HL-60 (cell line): ENCODE data around the gene FAM72A.
"Not testable (repeated sequence)": the region's sequence is repeated elsewhere in the genome, so short reads cannot be mapped to it uniquely, and the experiment has no call there.

Source experiments
- GABPA ChIP-seq: IDR thresholded peaks from 2 replicates; pipeline ENCODE4 v1.6.1; 2012; ENCODE audit warnings: low read depth
- POLR2AphosphoS5 ChIP-seq: IDR thresholded peaks from 2 replicates; pipeline ENCODE4 v1.6.1; 2012; ENCODE audit warnings: low read depth
- TF ChIP-seq, protein P1 (sequence below): IDR thresholded peaks from one replicate; pipeline ENCODE4 v1.5.1; 2011; ENCODE audit warnings: low read length, control low read depth, inconsistent platforms; ENCODE audit not compliant: insufficient read depth

DNA sequence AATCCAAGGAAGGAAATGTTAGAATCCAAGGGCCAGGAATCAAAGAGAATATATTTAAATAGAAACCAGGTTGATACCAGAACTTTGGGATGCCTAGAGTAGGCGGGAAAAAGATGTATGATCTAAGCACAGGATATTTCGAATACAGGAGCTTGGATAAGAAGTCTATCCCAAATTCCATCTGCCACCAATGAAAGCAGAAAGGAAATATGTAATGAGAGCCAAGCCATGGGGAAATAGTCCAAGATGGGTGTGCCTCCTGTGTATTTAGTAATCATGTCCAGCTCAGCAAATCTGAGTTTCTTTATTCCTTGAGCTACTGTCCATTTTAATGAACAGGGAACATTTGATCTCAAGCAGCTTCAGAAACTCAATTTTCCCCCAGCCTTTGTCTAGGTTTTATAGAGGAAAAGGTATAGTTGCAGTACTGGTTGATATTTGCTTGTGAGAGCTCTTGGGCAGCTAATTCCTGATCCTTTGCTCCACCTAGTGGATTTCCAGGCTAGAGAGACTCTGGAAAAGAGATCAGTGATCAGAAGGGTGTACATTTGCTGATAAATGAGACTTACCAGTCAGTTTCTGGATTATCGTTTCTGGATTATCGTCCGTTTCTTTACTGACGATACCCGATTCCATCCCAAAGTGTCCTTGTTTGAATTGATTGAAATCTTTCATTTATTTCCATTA, 28.3 kb downstream of the FAM72A start:
- not testable (repeated sequence) for TF ChIP-seq GABPA, POLR2AphosphoS5
- TF ChIP-seq, protein P1, sequence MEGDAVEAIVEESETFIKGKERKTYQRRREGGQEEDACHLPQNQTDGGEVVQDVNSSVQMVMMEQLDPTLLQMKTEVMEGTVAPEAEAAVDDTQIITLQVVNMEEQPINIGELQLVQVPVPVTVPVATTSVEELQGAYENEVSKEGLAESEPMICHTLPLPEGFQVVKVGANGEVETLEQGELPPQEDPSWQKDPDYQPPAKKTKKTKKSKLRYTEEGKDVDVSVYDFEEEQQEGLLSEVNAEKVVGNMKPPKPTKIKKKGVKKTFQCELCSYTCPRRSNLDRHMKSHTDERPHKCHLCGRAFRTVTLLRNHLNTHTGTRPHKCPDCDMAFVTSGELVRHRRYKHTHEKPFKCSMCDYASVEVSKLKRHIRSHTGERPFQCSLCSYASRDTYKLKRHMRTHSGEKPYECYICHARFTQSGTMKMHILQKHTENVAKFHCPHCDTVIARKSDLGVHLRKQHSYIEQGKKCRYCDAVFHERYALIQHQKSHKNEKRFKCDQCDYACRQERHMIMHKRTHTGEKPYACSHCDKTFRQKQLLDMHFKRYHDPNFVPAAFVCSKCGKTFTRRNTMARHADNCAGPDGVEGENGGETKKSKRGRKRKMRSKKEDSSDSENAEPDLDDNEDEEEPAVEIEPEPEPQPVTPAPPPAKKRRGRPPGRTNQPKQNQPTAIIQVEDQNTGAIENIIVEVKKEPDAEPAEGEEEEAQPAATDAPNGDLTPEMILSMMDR: not testable (repeated sequence)
